Endothelial cell (in vitro differentiated cells): ENCODE data around the gene TEK. TPM values are rescaled to one million over a fixed set of nuclear protein-coding genes. Genes with fewer than 3 reads are reported as not detected.

Experiments used
- DNase-seq: peaks from one replicate; pipeline ENCODE4 v3.0.0; 2021; ENCODE audit warnings: low spot score
- H3K27ac Mint-ChIP-seq: one replicate; pipeline ENCODE4 v1.8.0; 2021; ENCODE audit warnings: mixed read lengths, inconsistent platforms; ENCODE audit not compliant: unreplicated experiment
- H3K27me3 Mint-ChIP-seq: one replicate; pipeline ENCODE4 v1.8.0; 2021; ENCODE audit warnings: mild to moderate bottlenecking, moderate library complexity, mixed read lengths, inconsistent platforms; ENCODE audit not compliant: unreplicated experiment
- H3K36me3 Mint-ChIP-seq: one replicate; pipeline ENCODE4 v1.8.0; 2021; ENCODE audit warnings: mild to moderate bottlenecking, low read depth, mixed read lengths, inconsistent platforms; ENCODE audit not compliant: unreplicated experiment
- H3K4me1 Mint-ChIP-seq: one replicate; pipeline ENCODE4 v1.8.0; 2021; ENCODE audit warnings: mild to moderate bottlenecking, mixed read lengths, inconsistent platforms; ENCODE audit not compliant: unreplicated experiment
- H3K4me3 Mint-ChIP-seq: one replicate; pipeline ENCODE4 v1.8.0; 2021; ENCODE audit warnings: mild to moderate bottlenecking, mixed read lengths, inconsistent platforms; ENCODE audit not compliant: unreplicated experiment
- H3K9me3 Mint-ChIP-seq: one replicate; pipeline ENCODE4 v1.8.0; 2021; ENCODE audit warnings: mixed read lengths, inconsistent platforms; ENCODE audit not compliant: unreplicated experiment
- total RNA-seq: library from RNA; stranded (reverse); fragmentation: NEBNext Ultra II Directional; extraction: Animal tissue kit (Norgen Biotek cat#: 25700); gene quantifications from one replicate; pipeline ENCODE4 v1.2.1, GENCODE V29; 2021; ENCODE audit not compliant: unreplicated experiment
- TF ChIP-seq, protein P1 (sequence below): fragments of 200-600 bp; sonication (generic); IDR thresholded peaks from one replicate; pipeline ENCODE4 v1.5.0; 2021; ENCODE audit warnings: antibody characterized with exemption; ENCODE audit not compliant: unreplicated experiment

TEK gene
- total RNA-seq, 1 donor from 2014 or later = 448 TPM

DNA sequence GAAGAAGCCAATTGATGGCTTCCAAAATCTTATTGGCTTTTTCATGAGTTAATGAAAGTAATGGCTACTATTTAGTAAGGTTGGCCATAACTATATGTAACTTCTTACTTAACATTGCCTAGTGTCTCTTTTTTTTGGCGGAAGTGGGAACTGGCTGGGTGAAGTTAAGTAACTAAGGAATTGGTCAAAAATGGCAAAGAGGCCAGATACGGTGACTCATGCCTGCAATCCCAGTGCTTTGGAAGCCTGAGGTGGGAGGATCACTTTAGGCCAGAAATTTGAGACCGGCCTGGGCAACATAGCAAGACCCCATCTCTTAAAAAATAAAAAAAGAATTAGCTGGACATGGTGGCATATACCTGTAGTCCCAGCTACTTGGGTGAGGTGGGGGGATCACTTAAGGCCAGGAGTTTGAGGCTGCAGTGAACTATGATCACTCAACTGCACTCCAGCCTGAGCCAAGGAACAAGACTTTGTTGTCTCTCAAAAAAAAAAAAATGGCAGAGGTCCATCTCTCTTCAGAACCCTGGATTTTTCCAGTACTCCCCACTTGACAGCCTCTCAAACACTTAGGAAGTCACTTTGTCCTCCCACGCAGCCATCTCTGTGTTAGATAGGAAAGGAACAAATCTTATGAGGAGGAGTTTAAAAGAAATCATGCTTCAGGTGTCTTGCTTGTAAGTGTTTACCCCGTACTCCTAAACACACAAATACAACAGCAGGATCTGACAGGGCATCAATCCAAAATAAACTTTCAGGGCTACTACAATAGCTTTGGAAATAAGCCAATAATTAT lies 75.7 kb downstream of the TEK start:
- Mint-ChIP-seq H3K27me3 (peaks cover 2% of the 10 kb centered on the region), H3K27ac (no peak overlapping the region), H3K4me3 (no peak overlapping the region), H3K9me3 (no peaks in the 10 kb centered on the region), H3K36me3 (peaks cover 76% of the 10 kb centered on the region), H3K4me1 (peaks cover 37% of the 10 kb centered on the region)
- TF ChIP-seq, protein P1, sequence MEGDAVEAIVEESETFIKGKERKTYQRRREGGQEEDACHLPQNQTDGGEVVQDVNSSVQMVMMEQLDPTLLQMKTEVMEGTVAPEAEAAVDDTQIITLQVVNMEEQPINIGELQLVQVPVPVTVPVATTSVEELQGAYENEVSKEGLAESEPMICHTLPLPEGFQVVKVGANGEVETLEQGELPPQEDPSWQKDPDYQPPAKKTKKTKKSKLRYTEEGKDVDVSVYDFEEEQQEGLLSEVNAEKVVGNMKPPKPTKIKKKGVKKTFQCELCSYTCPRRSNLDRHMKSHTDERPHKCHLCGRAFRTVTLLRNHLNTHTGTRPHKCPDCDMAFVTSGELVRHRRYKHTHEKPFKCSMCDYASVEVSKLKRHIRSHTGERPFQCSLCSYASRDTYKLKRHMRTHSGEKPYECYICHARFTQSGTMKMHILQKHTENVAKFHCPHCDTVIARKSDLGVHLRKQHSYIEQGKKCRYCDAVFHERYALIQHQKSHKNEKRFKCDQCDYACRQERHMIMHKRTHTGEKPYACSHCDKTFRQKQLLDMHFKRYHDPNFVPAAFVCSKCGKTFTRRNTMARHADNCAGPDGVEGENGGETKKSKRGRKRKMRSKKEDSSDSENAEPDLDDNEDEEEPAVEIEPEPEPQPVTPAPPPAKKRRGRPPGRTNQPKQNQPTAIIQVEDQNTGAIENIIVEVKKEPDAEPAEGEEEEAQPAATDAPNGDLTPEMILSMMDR = no peak
- DNase-seq = no peak

DNA sequence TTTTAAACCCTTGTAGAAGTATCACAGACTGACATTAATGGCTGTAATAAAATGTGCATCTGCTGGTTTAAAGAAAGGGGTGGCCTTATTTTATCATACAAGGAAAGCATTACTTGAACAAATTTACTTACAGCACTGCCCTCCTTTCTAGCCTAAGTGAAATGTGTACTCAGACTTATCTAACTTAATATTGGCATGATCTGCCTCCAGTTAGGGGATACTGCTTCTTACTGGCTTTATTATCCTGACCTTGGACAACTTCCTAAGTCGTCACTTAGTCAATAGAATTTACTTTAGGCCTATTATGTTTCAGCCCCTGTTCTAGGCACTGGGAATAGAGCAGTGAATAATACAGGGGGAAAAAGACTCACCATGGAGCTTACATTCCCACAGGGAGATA lies 79.4 kb downstream of the TEK start:
- Mint-ChIP-seq H3K4me1 (peaks cover 45% of the 10 kb centered on the region), H3K27ac (peak overlapping the region; percentile 11), H3K4me3 (peak overlapping the region; percentile 43), H3K9me3 (no peaks in the 10 kb centered on the region), H3K27me3 (peaks cover 5% of the 10 kb centered on the region), H3K36me3 (peaks cover 76% of the 10 kb centered on the region)
- no peak for DNase-seq
- TF ChIP-seq, protein P1 = no peak

DNA sequence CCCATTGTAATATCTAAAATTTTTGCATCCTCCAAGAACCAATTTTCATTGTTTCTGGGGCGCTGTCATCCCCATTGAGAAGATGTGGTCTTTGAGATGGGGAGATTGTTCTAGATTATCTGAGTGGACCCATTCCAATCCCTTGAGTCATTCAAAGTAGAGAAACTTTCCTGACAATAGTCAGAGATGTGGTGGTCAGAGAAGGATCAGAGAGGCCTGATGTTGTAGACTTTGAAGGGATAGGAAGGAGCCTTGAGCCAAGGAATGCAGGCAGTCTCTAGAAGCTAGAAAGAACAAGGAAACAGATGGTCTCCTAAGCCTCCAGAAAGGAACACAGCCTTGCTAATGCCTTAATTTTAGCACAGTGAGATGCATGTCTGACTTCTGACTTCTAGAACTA lies 80.4 kb downstream of the TEK start:
- Mint-ChIP-seq H3K27me3 (peaks cover 7% of the 10 kb centered on the region), H3K9me3 (no peaks in the 10 kb centered on the region), H3K27ac (peak overlapping the region; percentile 39), H3K36me3 (peaks cover 76% of the 10 kb centered on the region), H3K4me1 (peaks cover 55% of the 10 kb centered on the region), H3K4me3 (peak overlapping the region; percentile 24)
- DNase-seq = no peak
- TF ChIP-seq, protein P1 = no peak

DNA sequence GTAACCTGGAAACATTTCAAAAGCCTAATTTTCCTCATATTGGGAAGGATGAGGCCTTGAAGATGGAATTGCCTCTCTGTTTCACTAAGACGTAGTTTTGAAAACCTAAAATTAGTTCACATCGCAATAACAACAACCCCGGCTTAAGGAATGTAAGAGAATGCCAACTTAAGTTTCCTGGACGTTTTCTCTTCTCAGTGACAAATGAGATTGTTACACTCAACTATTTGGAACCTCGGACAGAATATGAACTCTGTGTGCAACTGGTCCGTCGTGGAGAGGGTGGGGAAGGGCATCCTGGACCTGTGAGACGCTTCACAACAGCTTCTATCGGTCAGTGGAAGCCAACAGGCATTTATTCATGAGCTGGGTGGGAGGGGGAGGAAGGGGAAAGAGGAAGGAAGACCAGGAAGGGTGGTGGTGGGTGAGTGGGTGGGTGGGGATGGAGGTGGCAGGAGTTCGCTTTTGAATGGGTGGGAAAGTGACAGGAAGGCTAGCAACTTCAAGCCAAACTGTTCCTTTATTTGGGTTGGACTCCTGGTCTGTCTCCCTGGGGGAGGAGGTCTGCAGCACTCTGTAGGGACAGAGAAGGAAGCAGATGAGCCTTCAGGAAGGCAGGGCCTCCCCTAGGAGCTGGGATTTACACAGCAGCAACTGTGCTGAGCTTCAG lies 83.4 kb downstream of the TEK start:
- DNase-seq = no peak
- H3K36me3 Mint-ChIP-seq = peaks cover 82% of the 10 kb centered on the region
- H3K9me3 Mint-ChIP-seq = no peaks in the 10 kb centered on the region
- peaks cover 17% of the 10 kb centered on the region for H3K27me3 Mint-ChIP-seq
- TF ChIP-seq, protein P1 = no peak
- H3K27ac Mint-ChIP-seq = peak overlapping the region; percentile 91
- H3K4me1 Mint-ChIP-seq = peaks cover 81% of the 10 kb centered on the region
- peak overlapping the region; percentile 60 for H3K4me3 Mint-ChIP-seq

DNA sequence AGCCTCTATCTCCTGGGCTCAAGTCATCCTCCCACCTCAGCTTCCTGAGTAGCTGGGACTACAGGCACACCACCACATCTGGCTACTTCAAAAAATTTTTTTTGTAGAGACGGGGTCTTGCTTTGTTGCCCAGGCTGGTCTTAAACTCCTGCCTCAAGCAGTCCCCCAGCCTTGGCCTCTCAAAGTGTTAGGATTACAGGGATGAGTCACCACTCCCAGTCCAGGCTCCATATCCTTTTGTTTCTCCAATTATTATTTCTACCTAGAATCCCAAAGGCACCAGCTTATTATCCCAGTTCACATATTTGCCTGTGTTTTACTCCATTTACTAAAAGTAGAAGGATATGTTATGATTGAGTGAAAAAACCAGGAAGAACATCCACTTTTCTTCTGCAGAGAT lies 84.9 kb downstream of the TEK start:
- Mint-ChIP-seq H3K27me3 (peaks cover 15% of the 10 kb centered on the region), H3K9me3 (no peaks in the 10 kb centered on the region), H3K4me3 (peak overlapping the region; percentile 57), H3K36me3 (peaks cover 71% of the 10 kb centered on the region), H3K4me1 (peaks cover 76% of the 10 kb centered on the region), H3K27ac (no peak overlapping the region)
- TF ChIP-seq, protein P1 = no peak
- no peak for DNase-seq
